GM21367 (cell line): ENCODE data around the gene RPGRIP1L.

Experiments
- ATAC-seq: cut with Tn5 transposase; IDR thresholded peaks from one replicate; pipeline ENCODE4 v1.9.1; 2021; ENCODE audit not compliant: unreplicated experiment

The RPGRIP1L gene

DNA sequence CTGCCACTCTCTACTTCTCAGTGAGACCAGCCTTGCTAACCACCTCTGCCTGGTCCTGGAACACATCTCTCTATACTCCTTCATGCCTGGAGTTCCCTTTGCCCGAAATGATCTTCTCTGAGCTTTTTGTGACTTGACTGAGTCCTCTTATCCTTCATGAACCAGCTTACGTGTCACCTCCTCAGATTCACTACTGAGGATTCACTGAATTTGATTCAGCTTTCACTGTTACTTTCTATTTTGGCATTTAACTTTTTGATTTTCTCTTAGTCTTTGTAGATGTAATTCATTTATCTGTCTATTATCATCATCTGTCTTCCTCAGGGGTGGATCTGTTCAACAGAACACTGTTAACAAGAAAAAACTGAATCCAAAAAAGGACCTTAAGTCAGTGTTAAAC is 95.6 kb downstream of the RPGRIP1L start:
- ATAC-seq, result no peak

DNA sequence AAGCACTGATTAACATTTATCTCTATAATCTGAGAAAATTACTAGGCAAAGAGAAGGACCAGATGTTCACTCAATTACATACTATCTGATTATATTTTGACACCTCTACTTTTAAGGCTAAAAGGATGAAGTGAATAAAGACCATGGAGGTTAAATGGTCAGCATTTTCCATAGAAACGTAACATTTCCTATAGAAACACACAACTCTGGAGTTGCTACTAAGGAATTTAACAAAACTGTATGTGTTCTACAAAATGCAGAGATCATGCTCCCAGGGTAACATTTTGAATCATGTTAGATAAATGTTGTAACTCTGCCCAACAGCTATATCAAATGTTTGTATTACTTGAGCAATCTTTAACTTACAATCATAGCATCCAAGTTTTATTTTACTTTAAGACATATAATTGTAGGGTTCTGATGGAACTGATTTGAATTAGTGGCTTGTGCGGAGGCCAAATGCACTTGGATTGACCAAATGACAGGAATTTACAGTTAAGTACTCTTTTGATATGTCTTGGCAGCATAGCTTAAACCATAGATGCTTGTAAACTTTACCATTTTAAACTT is 97.7 kb downstream of the RPGRIP1L start:
- ATAC-seq, result no peak

DNA sequence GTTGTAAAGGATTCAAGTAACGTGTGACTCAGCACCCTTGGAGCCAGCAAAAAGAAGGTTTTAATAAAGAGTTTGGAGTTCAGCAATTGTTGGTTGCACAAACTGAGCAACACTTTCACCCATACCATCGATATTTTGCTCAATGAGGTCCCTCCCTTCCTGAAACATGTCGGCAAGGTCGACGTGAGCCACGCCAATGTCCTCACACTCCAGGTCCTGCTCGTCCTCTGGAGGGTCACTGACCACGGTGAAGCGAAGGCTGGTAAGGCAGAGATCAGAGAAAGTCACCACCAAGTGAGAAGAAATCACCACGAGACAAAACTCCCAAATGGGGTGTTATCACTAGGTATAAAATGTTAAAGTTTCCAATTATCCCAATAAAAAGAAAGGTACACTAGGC is 98.3 kb downstream of the RPGRIP1L start:
- ATAC-seq, result no peak

DNA sequence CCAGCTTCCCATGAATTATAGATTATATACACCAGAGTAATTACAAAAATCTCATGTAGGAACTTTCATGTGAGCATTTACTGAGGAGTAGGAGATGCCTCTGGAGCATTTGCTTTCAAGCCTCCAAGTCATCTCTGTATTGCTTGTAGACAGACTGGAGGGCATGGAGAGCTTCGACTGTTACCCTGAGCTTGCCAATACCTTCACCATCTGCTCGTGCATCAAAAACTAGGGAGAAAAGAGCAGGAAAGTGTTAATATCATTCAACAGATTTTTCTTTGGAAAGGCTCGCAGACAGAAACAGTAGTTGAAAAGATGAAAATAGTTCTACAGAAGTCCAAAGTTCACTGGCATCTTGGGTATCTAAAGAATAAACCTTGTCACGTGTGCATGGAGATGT is 101.7 kb downstream of the RPGRIP1L start:
- ATAC-seq, result no peak

DNA sequence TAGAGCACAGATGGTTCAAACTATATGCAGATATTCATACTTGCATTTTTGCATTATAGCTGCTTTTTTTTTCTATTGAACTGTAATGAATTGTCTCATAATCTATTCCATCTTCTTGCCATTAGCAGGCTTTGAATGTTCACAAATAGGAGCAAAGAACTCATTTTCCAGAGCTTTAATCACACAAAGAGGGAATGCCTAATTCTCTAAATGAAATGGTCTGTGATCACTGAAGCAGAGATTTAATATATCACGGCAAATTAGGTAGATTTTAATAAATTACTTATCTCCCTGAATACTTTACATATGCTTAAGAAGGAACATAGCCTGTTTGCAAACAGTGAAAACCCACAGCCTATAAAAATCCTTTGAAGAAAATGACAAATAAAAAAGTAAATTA is 103.0 kb downstream of the RPGRIP1L start:
- no peak for ATAC-seq

DNA sequence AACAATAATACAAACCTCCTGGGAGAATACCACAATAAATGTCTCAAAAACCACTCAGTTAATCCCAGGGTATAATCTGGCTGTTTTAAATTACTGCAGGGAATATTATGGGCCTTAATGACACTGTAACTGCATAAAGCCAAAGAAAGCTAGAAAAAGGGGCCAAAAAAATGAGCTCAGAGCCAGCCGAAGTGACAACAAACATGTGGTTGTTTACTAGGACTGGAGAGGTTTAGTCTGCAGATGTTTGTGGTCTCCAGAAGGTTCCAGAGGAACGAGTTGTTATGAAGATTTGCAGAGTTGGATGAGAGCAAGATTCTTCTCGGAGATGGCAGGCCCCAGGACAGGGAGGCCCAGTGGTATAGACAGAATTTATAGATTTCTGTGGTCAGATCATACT is 103.5 kb downstream of the RPGRIP1L start:
- no peak for ATAC-seq

DNA sequence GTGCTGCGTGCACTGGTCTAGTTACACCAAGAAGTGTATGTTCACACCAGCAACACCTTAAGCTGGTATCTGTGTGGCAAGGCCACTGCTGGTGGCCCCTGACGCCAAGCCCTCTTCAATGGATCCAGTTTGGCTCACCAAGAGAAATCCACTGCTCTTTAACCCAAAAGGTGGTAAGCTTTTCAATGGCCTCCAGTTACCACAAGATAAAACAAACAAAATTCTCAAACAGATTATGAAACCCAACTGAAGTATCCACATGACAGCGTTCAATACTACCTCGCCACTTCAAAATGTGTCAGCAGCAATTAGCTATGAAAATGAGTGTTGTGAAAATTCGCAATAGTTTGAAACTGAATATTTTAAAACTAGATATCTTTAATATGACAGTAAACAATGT is 104.1 kb downstream of the RPGRIP1L start:
- no peak for ATAC-seq

DNA sequence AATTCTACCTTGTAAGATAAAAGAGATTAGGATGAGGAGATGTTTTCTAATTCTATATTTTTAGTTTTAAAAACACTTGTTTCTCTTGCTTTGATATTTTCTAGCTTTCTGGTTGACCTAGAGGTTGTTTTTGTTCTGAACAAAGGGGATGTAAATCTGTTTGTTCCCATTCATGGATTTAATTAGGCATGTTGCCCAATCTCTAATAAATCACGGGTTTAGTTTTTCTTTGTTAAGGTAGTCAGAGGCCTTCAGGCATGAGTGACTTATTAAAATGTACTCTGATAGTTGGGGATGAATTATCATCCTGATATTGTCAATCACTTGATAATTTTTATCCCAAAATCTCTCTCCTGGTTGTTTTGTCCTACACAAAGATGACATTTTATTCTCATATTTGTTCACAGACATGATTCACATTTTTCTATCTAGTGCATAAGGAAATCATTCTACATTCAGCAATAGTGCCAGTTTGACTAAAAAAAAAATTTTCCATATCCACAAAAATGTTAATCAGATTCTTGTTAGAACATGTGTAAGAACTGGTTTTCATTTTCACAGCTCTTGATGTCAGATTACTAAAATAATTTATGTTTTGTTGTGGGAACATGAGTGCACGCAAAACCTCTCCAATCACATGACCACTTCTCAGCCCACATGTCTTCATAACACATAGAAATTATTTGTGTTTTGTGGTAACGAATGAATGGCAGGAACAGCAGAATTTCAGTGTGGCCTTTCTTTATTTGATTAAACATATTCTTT is 105.0 kb downstream of the RPGRIP1L start:
- no peak for ATAC-seq

DNA sequence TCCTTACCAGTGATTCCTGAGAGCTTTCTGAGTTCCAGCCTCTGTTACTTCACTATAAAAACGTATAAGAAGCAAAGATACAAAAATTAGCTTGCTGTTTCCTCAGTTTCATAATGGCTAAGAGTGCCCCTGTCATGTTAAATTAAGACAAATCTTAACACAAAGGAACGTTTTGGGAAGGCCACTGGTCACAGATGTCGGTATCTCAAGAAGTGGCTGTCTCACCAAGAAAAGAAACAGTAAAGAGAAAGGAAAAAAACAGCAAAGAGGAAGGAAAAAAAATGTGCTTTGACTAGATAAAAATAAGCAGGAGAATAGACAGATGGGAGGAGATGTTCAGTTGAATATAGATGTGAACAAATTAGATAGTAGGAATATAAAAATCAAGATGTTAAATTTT is 105.9 kb downstream of the RPGRIP1L start:
- no peak for ATAC-seq

DNA sequence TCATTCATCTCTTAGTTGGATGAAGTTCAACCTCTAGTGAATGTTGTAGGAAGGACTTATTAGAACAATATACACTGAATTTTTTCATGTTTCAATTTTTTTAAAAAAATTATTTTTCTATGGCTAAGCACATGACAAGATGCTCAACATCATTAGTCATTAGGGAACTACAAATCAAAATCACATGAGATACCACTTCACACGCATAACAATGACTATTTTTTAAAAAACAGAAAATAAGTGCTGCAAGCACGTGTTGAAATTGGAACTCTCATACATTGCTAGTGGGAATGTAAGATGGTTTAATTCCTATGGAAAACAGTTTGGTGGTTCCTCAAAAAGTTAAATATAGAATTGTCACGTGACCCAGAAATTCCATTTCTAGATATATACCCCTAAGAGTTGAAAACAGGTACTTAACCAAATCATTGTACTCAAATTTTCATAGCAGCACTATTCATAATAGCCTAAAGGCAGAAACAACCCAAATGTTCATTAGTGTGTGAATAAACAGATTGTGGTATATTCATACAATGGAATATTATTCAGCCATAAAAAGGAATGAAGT is 115.5 kb downstream of the RPGRIP1L start:
- no peak for ATAC-seq

DNA sequence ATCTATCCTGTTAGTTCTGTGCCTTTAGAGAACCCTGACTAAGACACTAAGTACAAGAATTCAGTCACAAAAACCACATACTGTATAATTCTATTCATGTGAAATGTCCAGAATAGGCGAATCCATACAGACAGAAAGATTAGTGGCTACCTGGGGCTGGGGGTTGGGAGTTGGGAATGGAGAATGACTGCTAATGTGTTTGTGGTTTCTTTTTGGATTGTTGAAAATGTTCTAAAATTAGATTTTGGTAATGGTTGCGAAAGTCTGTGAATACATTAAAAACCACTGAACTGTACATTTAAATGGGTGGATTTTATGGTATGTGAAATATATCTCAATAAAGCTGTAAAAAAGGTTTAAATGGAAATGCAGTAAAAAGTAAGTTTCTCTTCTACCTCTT is 120.3 kb downstream of the RPGRIP1L start:
- no peak for ATAC-seq

DNA sequence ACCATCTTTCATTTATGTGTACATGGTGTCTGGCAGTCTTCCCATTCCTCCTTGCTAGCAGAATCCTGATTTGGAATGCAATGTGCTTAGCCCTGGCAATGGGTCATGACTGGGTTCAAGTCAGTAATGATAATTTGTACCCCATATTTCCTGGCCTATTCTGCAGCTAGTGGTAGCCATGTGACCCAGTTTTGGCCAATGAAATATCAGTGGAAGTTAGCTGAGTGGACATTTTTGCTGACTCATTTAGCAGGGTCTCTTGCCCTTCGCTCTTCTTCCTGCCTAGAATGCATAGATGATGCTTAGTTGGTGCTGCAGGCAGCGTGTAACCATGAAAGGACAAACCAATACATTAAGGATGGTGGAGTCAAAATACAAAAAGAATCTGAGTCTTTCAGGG is 121.9 kb downstream of the RPGRIP1L start:
- no peak for ATAC-seq

DNA sequence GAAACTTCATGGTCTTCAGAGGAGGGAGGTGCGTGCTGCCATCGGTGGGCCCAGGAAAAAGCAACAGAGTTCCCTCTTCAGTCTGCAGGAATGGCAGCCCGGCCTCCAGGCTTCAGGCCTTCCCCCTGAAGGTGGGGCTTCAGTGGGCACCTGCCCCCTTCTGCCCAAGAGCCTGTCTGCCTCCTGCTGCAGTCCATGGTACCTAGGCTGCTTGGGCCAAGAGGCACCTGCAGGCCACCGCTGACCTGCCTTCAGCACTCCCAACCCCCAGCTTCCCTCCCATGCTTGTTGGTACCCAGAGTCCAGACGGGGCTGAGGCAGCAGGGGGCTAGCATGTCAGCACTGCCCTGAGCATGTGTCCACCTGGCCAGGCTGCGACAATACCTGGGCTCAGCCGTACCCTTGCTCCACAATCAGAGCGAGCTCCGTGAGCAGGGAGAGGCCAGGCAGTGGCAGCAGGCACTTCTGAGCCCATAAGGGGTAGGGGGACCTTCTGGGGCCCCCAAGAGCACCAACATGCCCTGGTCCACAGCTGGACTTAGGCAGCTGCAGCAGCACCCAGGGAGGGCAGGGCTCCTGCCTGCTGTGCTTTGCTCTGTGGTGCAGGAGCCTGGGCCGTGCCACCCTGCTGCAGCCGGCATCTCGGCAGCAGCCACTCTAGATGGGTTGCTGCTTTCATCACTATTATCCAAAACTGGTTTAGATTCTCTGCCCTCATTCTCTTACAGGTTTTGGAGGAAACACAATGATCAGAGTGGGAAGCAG is 123.4 kb downstream of the RPGRIP1L start:
- ATAC-seq, result no peak

DNA sequence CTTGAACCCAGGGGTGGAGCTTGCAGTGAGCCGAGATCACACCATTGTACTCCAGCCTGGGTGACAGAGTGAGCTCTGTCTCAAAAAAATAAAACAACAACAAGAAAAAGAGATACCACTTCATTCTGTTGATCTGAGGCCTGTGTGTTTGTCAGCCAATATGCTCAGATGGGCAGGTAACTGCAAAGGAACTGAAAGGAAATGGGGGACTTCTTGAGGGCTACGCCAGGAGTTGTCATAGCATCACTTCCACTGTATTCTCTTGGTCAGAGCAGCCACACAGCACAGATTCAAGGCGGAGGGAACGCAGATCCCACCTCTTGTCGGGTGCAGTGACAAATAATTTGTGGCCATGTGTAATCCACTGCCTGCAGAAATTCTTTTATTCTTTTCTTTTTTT is 126.8 kb downstream of the RPGRIP1L start:
- ATAC-seq, result no peak

DNA sequence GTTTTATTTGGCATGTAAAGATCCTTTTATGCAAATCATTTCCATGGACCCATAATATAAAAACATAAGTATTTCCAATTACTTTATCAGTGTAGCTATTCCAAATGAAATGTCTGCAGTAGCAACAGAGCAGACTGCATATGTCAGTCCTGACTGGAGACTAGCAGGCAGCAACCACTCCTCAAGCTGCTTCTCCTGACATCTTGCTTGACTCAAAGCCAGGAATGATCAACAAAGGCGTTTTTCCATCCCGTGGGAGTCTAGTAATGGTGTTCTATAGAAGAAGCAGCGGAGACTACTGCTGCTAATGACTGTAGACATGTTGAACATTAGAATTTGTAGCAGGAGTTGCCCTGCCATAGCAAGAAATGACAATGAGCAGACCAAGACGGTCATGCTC is 127.4 kb downstream of the RPGRIP1L start:
- no peak for ATAC-seq

DNA sequence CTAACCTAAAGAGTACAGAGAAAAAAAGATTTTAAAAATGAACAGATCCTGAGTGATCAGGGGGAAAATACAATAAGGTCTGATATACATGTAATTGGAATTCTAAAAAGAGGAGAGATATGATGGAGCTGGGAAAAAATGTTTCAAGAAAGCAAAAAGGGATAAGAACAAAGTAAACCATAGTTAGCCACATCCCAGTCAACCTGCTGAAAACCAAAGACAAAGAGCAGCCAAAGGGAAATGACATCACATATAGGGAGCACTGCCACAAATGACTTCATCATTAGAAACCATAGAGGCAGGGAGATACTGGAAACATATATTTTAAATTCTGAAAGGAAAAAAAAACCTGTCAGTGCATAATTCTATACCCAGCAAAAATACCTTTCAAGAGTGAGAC is 131.9 kb downstream of the RPGRIP1L start:
- ATAC-seq, result no peak

DNA sequence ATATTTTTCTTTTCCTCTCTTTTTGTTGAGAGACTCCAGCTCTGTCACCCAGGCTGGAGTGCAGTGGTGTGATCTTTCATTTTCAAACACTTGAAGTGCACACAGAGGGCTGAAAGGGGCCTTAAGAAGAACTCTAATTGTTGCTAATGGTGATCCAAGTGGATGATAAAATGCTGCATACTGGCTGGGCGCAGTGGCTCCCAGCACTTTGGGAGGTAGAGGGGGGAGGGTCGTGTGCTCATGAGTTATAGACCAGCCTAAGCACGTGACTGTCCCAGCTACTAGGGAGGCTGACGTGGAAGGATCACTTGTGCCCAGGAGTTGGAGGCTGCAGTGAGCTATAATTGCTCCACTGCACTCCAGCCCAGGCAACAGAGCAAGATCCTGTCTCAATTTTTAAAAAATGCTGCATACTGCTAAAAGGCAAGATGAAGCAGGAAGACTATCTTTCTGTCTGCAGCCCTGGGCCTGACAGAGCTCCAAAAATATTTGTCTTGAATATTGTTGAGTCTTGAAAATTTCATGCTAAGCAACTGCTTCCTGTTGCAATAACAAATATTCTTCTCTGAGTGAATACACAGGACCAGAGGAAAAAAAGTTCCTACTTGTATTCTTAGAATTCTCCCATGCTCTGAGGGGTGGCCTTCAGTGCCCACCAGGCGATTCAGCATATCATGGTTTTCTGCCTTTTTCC is 137.0 kb downstream of the RPGRIP1L start:
- no peak for ATAC-seq

DNA sequence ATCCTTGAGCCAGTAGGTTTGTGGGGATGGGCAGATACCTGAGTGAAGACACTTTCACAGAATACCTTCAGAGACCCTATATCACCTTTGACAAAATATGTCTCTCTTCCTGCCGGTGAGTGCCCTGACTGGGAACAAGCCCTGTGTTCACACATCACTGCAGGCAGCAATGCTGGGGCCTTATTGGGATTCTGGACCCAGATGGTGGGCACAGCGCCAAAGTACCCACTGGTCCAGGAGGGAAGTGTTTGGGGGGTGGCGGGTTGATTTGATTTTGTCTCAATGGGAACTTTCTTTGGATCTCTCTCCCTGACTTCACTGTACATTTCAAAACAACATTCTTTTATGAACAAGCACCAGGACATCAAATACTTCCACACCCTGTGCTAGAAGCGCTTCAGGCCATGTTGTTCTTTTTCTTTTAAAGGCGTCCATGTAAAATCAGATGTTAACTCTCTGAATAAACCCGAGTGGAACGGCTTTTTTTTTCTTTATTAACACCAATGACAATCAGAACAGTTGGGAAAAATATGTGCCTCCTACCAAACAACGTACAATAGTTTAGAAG is 138.3 kb downstream of the RPGRIP1L start:
- no peak for ATAC-seq

DNA sequence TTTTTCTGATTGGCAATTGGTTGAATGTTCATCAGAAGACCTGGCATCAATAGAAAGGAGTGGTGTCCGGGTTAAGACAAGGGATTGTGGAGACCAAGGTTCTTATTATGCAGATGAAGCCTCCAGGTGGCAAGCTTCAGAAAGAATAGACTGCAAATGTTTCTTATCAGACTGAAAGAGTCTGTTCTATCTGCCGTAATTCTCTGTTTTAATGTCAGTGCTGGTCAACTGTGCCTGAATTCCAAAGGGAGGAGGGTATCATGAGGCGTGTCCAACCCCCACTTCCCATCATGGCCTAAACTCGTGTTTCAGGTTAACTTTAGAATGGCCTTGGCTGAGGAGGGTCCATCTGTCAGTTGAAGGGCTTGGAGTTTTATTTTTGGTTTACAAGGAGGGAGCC is 140.2 kb downstream of the RPGRIP1L start:
- no peak for ATAC-seq

DNA sequence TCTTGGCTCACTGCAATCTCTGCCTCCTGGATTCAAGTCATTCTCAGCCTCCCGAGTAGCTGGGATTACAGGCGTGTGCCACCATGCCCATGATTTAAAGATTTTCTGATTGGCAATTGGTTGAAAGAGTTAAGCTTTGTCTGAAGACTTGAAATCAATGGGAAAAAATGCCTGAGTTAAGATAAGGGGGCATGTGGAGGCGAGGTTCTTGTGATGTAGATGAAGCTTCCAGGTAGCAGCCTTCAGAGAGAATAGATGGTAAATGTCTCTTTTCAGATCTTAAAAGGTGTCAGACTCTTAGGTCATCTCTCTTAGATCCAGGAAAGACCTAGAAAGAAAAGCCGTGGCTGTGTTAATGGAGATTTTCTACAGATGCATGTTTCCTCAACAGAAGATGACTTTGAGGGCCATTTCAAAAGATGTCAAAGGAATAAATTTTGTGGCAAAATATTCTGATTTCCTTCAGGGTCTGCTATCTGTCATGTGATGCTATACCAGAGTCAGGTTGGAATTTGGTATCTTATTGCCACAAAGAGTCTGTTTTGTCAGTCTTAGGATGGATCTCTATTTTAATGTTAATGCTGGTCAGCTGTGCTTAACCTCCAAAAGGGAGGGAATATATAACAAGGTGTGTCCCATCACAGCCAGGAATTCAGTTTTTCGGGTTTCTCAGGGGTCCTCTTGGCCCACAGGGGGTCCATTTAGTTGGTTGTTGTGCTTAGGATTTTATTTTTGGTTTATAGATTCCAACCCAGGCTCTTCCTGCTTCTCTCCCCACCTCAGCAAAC is 142.4 kb downstream of the RPGRIP1L start:
- no peak for ATAC-seq
